Esophagus squamous epithelium (tissue), 4 donors: Measurements from ENCODE around the gene TMEM132D.

Experiments
- CTCF ChIP-seq, 6 experiments: fragments of 450-650 bp in 4 of 6; fragments of 200-600 bp in 2 of 6; sonication (generic) in 2 of 6; IDR thresholded peaks; one replicate each; pipeline ENCODE4 v1.5.1; 2016 to 2019; ENCODE audit warnings: antibody characterized with exemption in 6 of 6, mild to moderate bottlenecking in 4 of 6, moderate library complexity in 4 of 6
- POLR2A ChIP-seq, 4 donors: fragments of 450-650 bp; IDR thresholded peaks; one replicate each; pipeline ENCODE4 v1.6.1; 2017; ENCODE audit warnings: antibody characterized with exemption in 4 of 4, mild to moderate bottlenecking in 4 of 4, moderate library complexity in 3 of 4

DNA sequence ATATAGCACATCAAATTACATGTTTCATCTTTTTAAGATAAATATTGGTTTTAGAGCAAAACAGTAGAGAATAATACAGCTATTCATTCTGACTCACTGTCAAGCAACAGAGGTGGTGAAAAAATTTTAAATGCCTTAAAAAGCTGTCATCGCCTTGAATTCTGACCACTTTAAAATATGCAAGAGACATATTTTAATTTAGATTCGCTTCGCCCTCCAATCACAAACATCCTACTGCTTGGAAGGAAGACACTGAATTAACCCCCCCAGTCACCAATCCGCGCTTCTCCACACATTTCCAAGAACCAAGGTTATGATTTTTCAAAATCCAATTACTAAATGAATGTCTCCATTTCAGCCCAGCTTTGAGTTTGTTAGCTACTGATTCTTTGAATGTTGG, 112.4 kb downstream of the TMEM132D start:
- TF ChIP-seq POLR2A (IDR thresholded peaks at IDR 0.05), result no peak
- TF ChIP-seq CTCF (IDR thresholded peaks at IDR 0.05), result no peak
